DND-41 (cell line): ENCODE data around the gene TRIL.

ENCODE experiments used
- CTCF ChIP-seq: IDR thresholded peaks from 2 replicates; pipeline ENCODE4 v1.5.1; 2012; ENCODE audit warnings: borderline replicate concordance, low read length, moderate library complexity, mild to moderate bottlenecking; ENCODE audit not compliant: poor library complexity, severe bottlenecking; ENCODE audit errors: extremely low read depth
- EZH2 ChIP-seq: IDR thresholded peaks from 3 replicates; pipeline ENCODE4 v1.6.1; 2012; ENCODE audit warnings: borderline replicate concordance, low read depth, mild to moderate bottlenecking, moderate library complexity, low read length, inconsistent platforms; ENCODE audit not compliant: severe bottlenecking

DNA sequence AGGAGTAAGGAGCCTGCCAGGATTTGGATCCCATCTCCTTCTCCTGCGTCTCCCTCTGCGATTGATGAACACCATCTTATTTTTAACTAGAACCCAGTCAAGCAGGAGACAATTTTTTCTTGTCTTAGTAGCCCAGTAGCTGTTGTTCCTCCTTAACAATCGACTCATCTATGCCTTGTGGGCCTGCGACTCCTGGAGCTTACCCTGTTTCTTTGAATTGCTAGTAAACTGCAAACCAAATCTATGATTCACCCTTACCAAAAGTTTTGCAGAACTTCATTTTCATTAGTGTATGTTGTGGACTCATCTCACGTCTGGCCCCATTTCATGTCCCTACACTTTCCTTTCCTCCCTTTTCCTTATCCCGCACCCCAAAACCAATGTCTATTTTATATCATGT is 37.7 kb downstream of the TRIL start:
- no peak for TF ChIP-seq CTCF
- TF ChIP-seq EZH2 = no peak
